ENCODE results near the gene FGF11.

FGF11 gene

GRCh38 chr17:7435676-7436555 lies 3.4 kb upstream of the FGF11 start:
- DNase-seq = no peak

GRCh38 chr17:7436556-7437368 lies 2.5 kb upstream of the FGF11 start:
- no peak for DNase-seq

GRCh38 chr17:7437369-7437863 lies 1.9 kb upstream of the FGF11 start:
- DNase-seq = no peak

- DNase-seq = no peak
These were observed 1.2 kb upstream of the FGF11 start for GRCh38 chr17:7437950-7438614.

GRCh38 chr17:7438656-7439460 lies 454 bp upstream of the FGF11 start:
- no peak for DNase-seq

GRCh38 chr17:7440113-7440833 lies 961 bp downstream of the FGF11 start:
- no peak for DNase-seq

- DNase-seq = no peak
These were observed 1.5 kb downstream of the FGF11 start for GRCh38 chr17:7440834-7441195.

GRCh38 chr17:7441266-7441665 lies 2.0 kb downstream of the FGF11 start:
- no peak for DNase-seq

GRCh38 chr17:7442142-7442541 lies 2.8 kb downstream of the FGF11 start:
- DNase-seq = no peak

GRCh38 chr17:7443499-7444485 lies 4.5 kb downstream of the FGF11 start:
- no peak for DNase-seq

GRCh38 chr17:7444682-7445618 lies 5.6 kb downstream of the FGF11 start, which contains the start of gene CHRNB1:
Gene CHRNB1, plus strand, starts transcription at chr17:7445061. Its CDS starts 67 bp downstream, at chr17:7445128.
- no peak for DNase-seq

- DNase-seq = no peak
These were observed 6.3 kb downstream of the FGF11 start for GRCh38 chr17:7445619-7445968.

- DNase-seq = no peak
These were observed 9.1 kb downstream of the FGF11 start for GRCh38 chr17:7448461-7448860.

GRCh38 chr17:7459961-7460545 lies 20.7 kb downstream of the FGF11 start:
- no peak for DNase-seq

GRCh38 chr17:7460850-7461660 lies 21.7 kb downstream of the FGF11 start:
- DNase-seq = no peak

- no peak for DNase-seq
These were observed 23.4 kb downstream of the FGF11 start for GRCh38 chr17:7462474-7463371.

- no peak for DNase-seq
These were observed 24.1 kb downstream of the FGF11 start for GRCh38 chr17:7463372-7463846.

Data from NCI-H2081 treated with DMSO at 0.1 percent for 48 hours (cell line).